Peyer's patch (tissue), 4 donors: Measurements from ENCODE around the gene CCDC167.

Experiments used
- CTCF ChIP-seq, 6 experiments: fragments of 450-650 bp in 4 of 6; fragments of 200-600 bp in 2 of 6; sonication (generic) in 1 of 6; IDR thresholded peaks; one replicate each; pipeline ENCODE4 v1.5.1; 2017 to 2019; ENCODE audit warnings: antibody characterized with exemption in 6 of 6, mild to moderate bottlenecking in 3 of 6, moderate library complexity in 1 of 6
- POLR2A ChIP-seq, 2 donors: fragments of 450-650 bp; IDR thresholded peaks; one replicate each; pipeline ENCODE4 v1.5.1; 2017; ENCODE audit warnings: antibody characterized with exemption in 2 of 2, mild to moderate bottlenecking in 2 of 2, moderate library complexity in 2 of 2

GRCh38 chr6:37524025-37524969, 24.6 kb upstream of the CCDC167 start:
- TF ChIP-seq CTCF (IDR thresholded peaks at IDR 0.05) (no peak), POLR2A (IDR thresholded peaks at IDR 0.05) (no peak)
